IPS-20b (cell line): ENCODE data around the gene CCDC170.

ENCODE experiments used
- H3K27ac ChIP-seq: one replicate; pipeline ENCODE4 v1.5.1; 2013; ENCODE audit warnings: low read length
- H3K27me3 ChIP-seq: 2 replicates; pipeline ENCODE4 v1.6.1; 2013; ENCODE audit warnings: mild to moderate bottlenecking, low read length, inconsistent platforms; ENCODE audit not compliant: insufficient read depth
- H3K36me3 ChIP-seq: 2 replicates; pipeline ENCODE4 v1.6.1; 2013; ENCODE audit warnings: low read depth, mild to moderate bottlenecking, inconsistent platforms, low read length, moderate library complexity; ENCODE audit not compliant: insufficient read depth
- H3K4me1 ChIP-seq: 2 replicates; pipeline ENCODE4 v1.6.1; 2013; ENCODE audit warnings: mild to moderate bottlenecking, control low read depth, inconsistent platforms, low read length, moderate library complexity; ENCODE audit not compliant: insufficient read depth
- H3K4me3 ChIP-seq: 2 replicates; pipeline ENCODE4 v1.5.1; 2013; ENCODE audit warnings: mild to moderate bottlenecking, low read length, inconsistent platforms
- H3K9ac ChIP-seq: 2 replicates; pipeline ENCODE4 v1.6.1; 2013; ENCODE audit warnings: low read depth, mild to moderate bottlenecking, inconsistent platforms, low read length, moderate library complexity
- H3K9me3 ChIP-seq: 2 replicates; pipeline ENCODE4 v1.6.1; 2013; ENCODE audit warnings: mild to moderate bottlenecking, low read depth, low read length, inconsistent platforms; ENCODE audit not compliant: insufficient read depth

Gene CCDC170

GRCh38 chr6:151464702-151465101 lies 29.1 kb upstream of the CCDC170 start:
- no peaks in the 10 kb centered on the region for H3K27me3 ChIP-seq
- no peak overlapping the region for H3K27ac ChIP-seq
- H3K4me1 ChIP-seq = no peaks in the 10 kb centered on the region
- H3K9me3 ChIP-seq = no peaks in the 10 kb centered on the region
- H3K36me3 ChIP-seq = peaks cover 85% of the 10 kb centered on the region
- H3K4me3 ChIP-seq = no peak overlapping the region
- H3K9ac ChIP-seq = no peak overlapping the region

GRCh38 chr6:151475653-151476523 lies 17.9 kb upstream of the CCDC170 start:
- Histone ChIP-seq H3K9me3 (no peaks in the 10 kb centered on the region), H3K9ac (no peak overlapping the region), H3K4me3 (no peak overlapping the region)

GRCh38 chr6:151477726-151478125 lies 16.1 kb upstream of the CCDC170 start:
- Histone ChIP-seq H3K36me3 (no peaks in the 10 kb centered on the region), H3K27me3 (no peaks in the 10 kb centered on the region), H3K4me1 (no peaks in the 10 kb centered on the region), H3K27ac (no peak overlapping the region), H3K9me3 (no peaks in the 10 kb centered on the region), H3K9ac (no peak overlapping the region), H3K4me3 (no peak overlapping the region)

More at GRCh38 chr6:151475653-151476523, 17.9 kb upstream of the CCDC170 start:
- H3K27ac ChIP-seq = no peak overlapping the region
- no peaks in the 10 kb centered on the region for H3K36me3 ChIP-seq
- H3K4me1 ChIP-seq = no peaks in the 10 kb centered on the region
- no peaks in the 10 kb centered on the region for H3K27me3 ChIP-seq

- Histone ChIP-seq H3K27me3 (no peaks in the 10 kb centered on the region), H3K9ac (no peak overlapping the region), H3K27ac (no peak overlapping the region), H3K9me3 (no peaks in the 10 kb centered on the region), H3K36me3 (no peaks in the 10 kb centered on the region), H3K4me3 (no peak overlapping the region), H3K4me1 (no peaks in the 10 kb centered on the region)
Observed at GRCh38 chr6:151478670-151479069, 15.1 kb upstream of the CCDC170 start.

- Histone ChIP-seq H3K9me3 (no peaks in the 10 kb centered on the region), H3K27ac (no peak overlapping the region), H3K4me1 (no peaks in the 10 kb centered on the region), H3K36me3 (no peaks in the 10 kb centered on the region), H3K4me3 (no peak overlapping the region), H3K27me3 (no peaks in the 10 kb centered on the region), H3K9ac (no peak overlapping the region)
Observed at GRCh38 chr6:151481786-151482185, 12.0 kb upstream of the CCDC170 start.

- Histone ChIP-seq H3K9me3 (no peaks in the 10 kb centered on the region), H3K4me3 (no peak overlapping the region), H3K27me3 (no peaks in the 10 kb centered on the region), H3K27ac (no peak overlapping the region), H3K9ac (no peak overlapping the region), H3K36me3 (no peaks in the 10 kb centered on the region), H3K4me1 (no peaks in the 10 kb centered on the region)
Observed at GRCh38 chr6:151482290-151482689, 11.5 kb upstream of the CCDC170 start.

GRCh38 chr6:151483994-151484393 lies 9.8 kb upstream of the CCDC170 start:
- Histone ChIP-seq H3K27me3 (no peaks in the 10 kb centered on the region), H3K9ac (no peak overlapping the region), H3K27ac (no peak overlapping the region)

GRCh38 chr6:151488226-151488625 lies 5.6 kb upstream of the CCDC170 start:
- no peak overlapping the region for H3K4me3 ChIP-seq
- no peaks in the 10 kb centered on the region for H3K36me3 ChIP-seq
- no peak overlapping the region for H3K9ac ChIP-seq
- no peaks in the 10 kb centered on the region for H3K4me1 ChIP-seq
- no peaks in the 10 kb centered on the region for H3K9me3 ChIP-seq
- peaks cover 14% of the 10 kb centered on the region for H3K27me3 ChIP-seq
- H3K27ac ChIP-seq = no peak overlapping the region

More at GRCh38 chr6:151483994-151484393, 9.8 kb upstream of the CCDC170 start:
- Histone ChIP-seq H3K4me1 (no peaks in the 10 kb centered on the region), H3K36me3 (no peaks in the 10 kb centered on the region), H3K9me3 (no peaks in the 10 kb centered on the region), H3K4me3 (no peak overlapping the region)

GRCh38 chr6:151490996-151491395 lies 2.8 kb upstream of the CCDC170 start:
- Histone ChIP-seq H3K27ac (no peak overlapping the region), H3K4me1 (no peaks in the 10 kb centered on the region), H3K36me3 (no peaks in the 10 kb centered on the region), H3K9ac (no peak overlapping the region), H3K27me3 (peaks cover 42% of the 10 kb centered on the region), H3K4me3 (no peak overlapping the region), H3K9me3 (no peaks in the 10 kb centered on the region)

- H3K9ac ChIP-seq = peak overlapping the region; percentile 50; the same call in 1 of the 2 replicates
- peaks cover 5% of the 10 kb centered on the region; the same call in 1 of the 2 replicates for H3K4me1 ChIP-seq
- H3K4me3 ChIP-seq = peak overlapping the region; percentile 83
- H3K27me3 ChIP-seq = peaks cover 48% of the 10 kb centered on the region
- no peak overlapping the region for H3K27ac ChIP-seq
- H3K36me3 ChIP-seq = no peaks in the 10 kb centered on the region
- H3K9me3 ChIP-seq = no peaks in the 10 kb centered on the region
Observed at GRCh38 chr6:151493161-151493803, 535 bp upstream of the CCDC170 start.

- Histone ChIP-seq H3K27me3 (peaks cover 48% of the 10 kb centered on the region), H3K4me3 (peak overlapping the region; percentile 83), H3K9me3 (no peaks in the 10 kb centered on the region), H3K27ac (no peak overlapping the region), H3K4me1 (peaks cover 6% of the 10 kb centered on the region; the same call in 1 of the 2 replicates), H3K9ac (peak overlapping the region; percentile 50; the same call in 1 of the 2 replicates), H3K36me3 (no peaks in the 10 kb centered on the region)
Observed at GRCh38 chr6:151494235-151494935, 568 bp downstream of the CCDC170 start.
